ENCODE data around the gene MTNR1B. TPM values are rescaled to one million over a fixed set of nuclear protein-coding genes. Genes with fewer than 3 reads are reported as not detected.

MTNR1B gene
- total RNA-seq, 1 donor from 2014 or later, result not detected

- Mint-ChIP-seq H3K9me3 (peaks cover 5% of the 10 kb centered on the region), H3K27me3 (ENCODE audit: low read depth) (no peaks in the 10 kb centered on the region), H3K4me1 (peaks cover 28% of the 10 kb centered on the region), H3K27ac (ENCODE audit: unreplicated experiment) (no peak overlapping the region), H3K36me3 (ENCODE audit: low read depth) (peaks cover 3% of the 10 kb centered on the region), H3K4me3 (no peak overlapping the region)
- TF ChIP-seq CTCF (conservative IDR thresholded peaks at IDR 0.05), result no peak
- DNase-seq (ENCODE audit: low read depth, low spot score), result no peak
These were observed 35.8 kb downstream of the MTNR1B start for GRCh38 chr11:93005239-93005638.

GRCh38 chr11:93013646-93014045, 44.2 kb downstream of the MTNR1B start:
- Mint-ChIP-seq H3K4me3 (no peak overlapping the region), H3K27me3 (ENCODE audit: low read depth) (no peaks in the 10 kb centered on the region), H3K27ac (ENCODE audit: unreplicated experiment) (no peak overlapping the region), H3K4me1 (no peaks in the 10 kb centered on the region), H3K36me3 (ENCODE audit: low read depth) (no peaks in the 10 kb centered on the region), H3K9me3 (peaks cover 2% of the 10 kb centered on the region)
- no peak for DNase-seq (ENCODE audit: low read depth, low spot score)
- no peak for TF ChIP-seq CTCF (conservative IDR thresholded peaks at IDR 0.05)

GRCh38 chr11:93016595-93016994, 47.1 kb downstream of the MTNR1B start:
- no peaks in the 10 kb centered on the region for H3K9me3 Mint-ChIP-seq
- H3K27ac Mint-ChIP-seq (ENCODE audit: unreplicated experiment), result no peak overlapping the region
- no peaks in the 10 kb centered on the region for H3K36me3 Mint-ChIP-seq (ENCODE audit: low read depth)
- TF ChIP-seq CTCF (conservative IDR thresholded peaks at IDR 0.05), result no peak
- no peak overlapping the region for H3K4me3 Mint-ChIP-seq
- H3K27me3 Mint-ChIP-seq (ENCODE audit: low read depth), result no peaks in the 10 kb centered on the region
- no peak for DNase-seq (ENCODE audit: low read depth, low spot score)
- peaks cover 18% of the 10 kb centered on the region for H3K4me1 Mint-ChIP-seq

GRCh38 chr11:93017821-93018690, 48.6 kb downstream of the MTNR1B start:
- H3K27ac Mint-ChIP-seq (ENCODE audit: unreplicated experiment), result no peak overlapping the region
- H3K9me3 Mint-ChIP-seq, result no peaks in the 10 kb centered on the region

More at GRCh38 chr11:93017821-93018690, 48.6 kb downstream of the MTNR1B start:
- no peak for DNase-seq (ENCODE audit: low read depth, low spot score)
- TF ChIP-seq CTCF (conservative IDR thresholded peaks at IDR 0.05), result no peak
- H3K36me3 Mint-ChIP-seq (ENCODE audit: low read depth), result no peaks in the 10 kb centered on the region
- H3K4me3 Mint-ChIP-seq, result no peak overlapping the region
- peaks cover 18% of the 10 kb centered on the region for H3K4me1 Mint-ChIP-seq
- no peaks in the 10 kb centered on the region for H3K27me3 Mint-ChIP-seq (ENCODE audit: low read depth)
